Measurements from ENCODE around the gene C1orf167. TPM values are rescaled to one million over a fixed set of nuclear protein-coding genes. Genes with fewer than 3 reads are reported as not detected.
A peak's percentile ranks its signal among the peaks of the same experiment; 100 is the strongest.
"Not testable (repeated sequence)": the region's sequence is repeated elsewhere in the genome, so short reads cannot be mapped to it uniquely, and the experiment has no call there.

Gene C1orf167
- total RNA-seq, 1 experiment from 2014 or later = not detected

DNA sequence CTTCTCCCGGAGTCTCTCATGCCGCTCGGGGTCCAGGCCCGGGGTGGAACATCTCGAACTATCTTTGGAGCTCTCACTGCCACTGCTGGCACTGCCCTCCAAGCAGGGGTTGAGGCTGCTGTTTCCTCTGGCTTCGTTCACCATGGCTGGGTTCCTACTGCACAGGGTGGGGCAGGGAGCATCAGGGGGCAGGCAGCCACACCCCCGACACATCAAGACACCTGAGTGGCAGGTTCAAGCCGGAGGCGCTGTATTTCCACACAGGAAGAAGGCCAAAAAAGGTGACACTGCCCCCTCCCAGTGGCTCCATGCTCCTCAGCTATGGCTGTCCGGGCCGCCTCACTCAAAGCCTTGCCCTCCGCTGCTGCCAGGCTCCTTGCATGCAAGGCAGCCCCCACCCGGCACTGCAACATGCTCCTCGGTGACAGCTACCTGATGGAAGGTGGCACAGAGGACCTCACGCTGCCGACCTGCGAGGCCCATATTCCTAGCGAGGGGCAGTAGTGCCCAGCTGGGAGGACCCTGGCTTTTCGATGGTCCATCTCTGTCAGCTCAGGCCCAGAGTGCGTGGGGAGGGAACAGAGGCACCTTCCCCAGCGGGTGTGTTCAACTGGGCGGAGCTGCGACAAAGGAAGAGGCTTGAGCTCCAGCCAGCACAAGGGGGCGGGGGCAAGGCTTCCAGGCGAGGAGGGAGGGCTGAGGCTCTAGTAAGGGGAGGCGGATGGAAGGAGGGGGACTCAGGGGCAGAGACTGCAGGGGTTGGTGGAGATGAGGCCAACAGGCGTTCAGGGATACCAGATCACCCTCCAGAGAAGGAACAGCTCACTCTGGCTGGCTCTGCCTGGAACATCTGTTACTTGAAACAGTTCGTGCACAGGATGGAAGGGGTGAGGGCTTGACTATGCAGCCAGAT is 41.2 kb downstream of the C1orf167 start:
- H3K27ac ChIP-seq = no peak overlapping the region
- H3K36me3 ChIP-seq = no peaks in the 10 kb centered on the region
- H3K4me3 ChIP-seq = no peak overlapping the region
- DNase-seq = peak; percentile 92
- H3K27me3 ChIP-seq = no peaks in the 10 kb centered on the region
- peaks cover 22% of the 10 kb centered on the region for H3K4me1 ChIP-seq
- H3K9me3 ChIP-seq (replicated peaks) = no peaks in the 10 kb centered on the region

DNA sequence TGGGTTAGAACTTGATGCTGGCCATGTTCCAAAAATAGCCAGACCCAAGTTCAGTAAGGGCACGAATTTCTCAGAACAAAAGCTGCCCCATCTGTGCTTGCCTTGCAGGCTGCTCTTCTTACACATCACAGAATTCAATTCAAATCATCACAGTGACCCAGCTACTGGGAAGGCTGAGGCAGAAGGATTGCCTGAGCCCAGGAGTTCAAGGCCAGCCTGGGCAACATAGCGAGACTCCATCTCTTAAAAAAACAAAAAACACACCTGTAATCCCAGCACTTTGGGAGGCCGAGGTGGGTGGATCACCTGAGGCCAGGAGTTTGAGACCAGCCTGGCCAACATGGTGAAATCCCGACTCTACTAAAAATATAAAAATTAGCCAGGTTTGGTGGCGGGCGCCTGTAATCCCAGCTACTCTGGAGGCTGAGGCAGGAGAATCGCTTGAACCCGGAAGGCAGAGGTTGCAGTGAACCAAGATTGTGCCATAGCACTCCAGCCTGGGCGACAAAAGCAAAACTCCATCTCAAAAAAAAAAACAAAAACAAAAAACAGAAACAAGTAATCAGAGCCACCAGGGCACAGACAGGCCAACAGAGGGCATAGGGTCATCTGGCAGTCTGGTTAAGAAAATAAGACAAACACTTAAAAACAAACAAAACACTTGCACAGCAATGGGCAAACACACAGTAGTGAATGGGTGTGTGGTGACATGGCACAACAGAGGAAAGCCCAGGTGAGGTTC is 42.1 kb downstream of the C1orf167 start:
- DNase-seq; H3K9me3 ChIP-seq (replicated peaks); H3K27ac ChIP-seq; H3K36me3 ChIP-seq; H3K27me3 ChIP-seq; H3K4me3 ChIP-seq: not testable (repeated sequence)
- H3K4me1 ChIP-seq = peaks cover 22% of the 10 kb centered on the region

DNA sequence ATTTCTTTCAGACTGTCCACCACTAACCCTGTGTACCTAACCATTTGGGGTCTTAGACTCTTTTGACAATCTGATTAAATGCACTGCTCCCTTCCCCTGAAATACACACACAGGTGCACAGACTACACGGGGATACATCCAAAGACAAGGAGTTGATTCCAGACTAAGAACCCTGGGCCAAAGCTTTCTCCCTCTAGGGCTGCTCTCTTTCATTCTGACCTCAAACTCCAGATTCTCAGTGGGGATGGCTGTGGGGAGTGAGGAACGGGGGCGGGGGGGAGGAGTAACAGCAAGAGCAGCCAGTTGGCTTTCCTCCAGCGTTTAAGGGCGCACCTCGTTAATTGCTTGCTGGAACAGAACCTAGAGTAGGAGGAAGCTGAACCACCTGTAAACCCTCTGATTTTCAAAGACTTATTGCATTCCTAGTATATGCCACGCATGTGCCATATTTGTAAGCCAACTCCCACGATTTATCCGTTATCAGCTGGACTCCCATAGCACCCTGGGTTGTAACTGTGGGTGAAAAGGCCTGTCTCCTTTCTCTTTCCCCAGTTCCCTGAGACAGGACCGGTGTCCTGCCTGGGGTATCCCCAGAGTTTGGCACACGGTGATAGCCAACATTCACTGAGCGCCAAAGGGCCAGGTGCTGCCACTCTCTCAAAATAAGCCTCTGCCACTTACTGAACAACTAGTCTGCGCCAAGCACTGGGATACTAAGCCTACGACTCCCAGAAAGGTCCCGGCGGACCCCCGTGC is 42.9 kb downstream of the C1orf167 start:
- peak overlapping the region; percentile 63 for H3K27ac ChIP-seq
- peak in 1 of 2 experiments; percentile 54 for DNase-seq
- peaks cover 3% of the 10 kb centered on the region; the same call in 1 of the 2 replicates for H3K36me3 ChIP-seq
- H3K4me1 ChIP-seq = peaks cover 22% of the 10 kb centered on the region
- H3K27me3 ChIP-seq = no peaks in the 10 kb centered on the region
- no peaks in the 10 kb centered on the region for H3K9me3 ChIP-seq (replicated peaks)
- peak overlapping the region; percentile 78 for H3K4me3 ChIP-seq

GRCh38 chr1:11805422-11806306 is 43.7 kb downstream of the C1orf167 start, which contains the start of the genes CLCN6 and MTHFR:
Gene CLCN6 (plus strand): TSS chr1:11806191. CDS start chr1:11806263, 72 bp downstream.
Gene MTHFR (minus strand): TSS chr1:11805964. CDS start chr1:11803116, 2,848 bp downstream.
- Histone ChIP-seq H3K36me3 (peaks cover 3% of the 10 kb centered on the region; the same call in 1 of the 2 replicates), H3K27me3 (no peaks in the 10 kb centered on the region), H3K27ac (peak within 1 kb of the TSS; percentile 63), H3K9me3 (replicated peaks) (no peaks in the 10 kb centered on the region), H3K4me3 (peak within 1 kb of the TSS; percentile 78), H3K4me1 (peaks cover 22% of the 10 kb centered on the region)
- DNase-seq = peak; percentile 100

- Histone ChIP-seq H3K4me3 (peak overlapping the region; percentile 78), H3K9me3 (replicated peaks) (no peaks in the 10 kb centered on the region), H3K27ac (peak overlapping the region; percentile 3; the same call in 1 of the 2 replicates), H3K4me1 (peaks cover 22% of the 10 kb centered on the region), H3K36me3 (peaks cover 3% of the 10 kb centered on the region; the same call in 1 of the 2 replicates), H3K27me3 (no peaks in the 10 kb centered on the region)
- no peak for DNase-seq
Observed at GRCh38 chr1:11806307-11806936, 44.4 kb downstream of the C1orf167 start.

GRCh38 chr1:11807133-11807532 is 45.1 kb downstream of the C1orf167 start:
- no peak overlapping the region for H3K27ac ChIP-seq
- peak overlapping the region; percentile 78; the same call in 1 of the 2 replicates for H3K4me3 ChIP-seq

DNA sequence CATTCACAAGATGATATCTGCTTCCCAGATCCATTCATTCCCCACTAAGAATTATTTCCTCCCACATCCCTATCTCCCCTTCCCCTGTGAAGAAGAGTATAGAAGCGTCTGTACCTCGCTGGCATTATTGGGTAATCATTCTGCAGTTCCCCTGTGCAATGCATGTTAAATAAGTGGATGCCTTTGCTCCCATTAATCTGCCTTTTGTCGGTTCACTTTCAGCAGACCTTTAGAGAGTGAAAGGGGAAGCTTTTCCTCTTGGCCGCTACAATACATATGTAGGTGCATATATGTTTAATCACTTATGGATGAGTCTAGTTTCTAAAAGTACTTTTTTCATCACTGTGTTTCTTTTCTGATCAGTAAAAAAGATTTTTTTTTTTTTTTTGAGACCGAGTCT is 51.0 kb downstream of the C1orf167 start:
- DNase-seq = no peak
- H3K4me1 ChIP-seq = no peaks in the 10 kb centered on the region
- no peaks in the 10 kb centered on the region for H3K9me3 ChIP-seq (replicated peaks)
- H3K27me3 ChIP-seq = no peaks in the 10 kb centered on the region
- H3K4me3 ChIP-seq = no peak overlapping the region
- H3K27ac ChIP-seq = no peak overlapping the region
- peaks cover 21% of the 10 kb centered on the region for H3K36me3 ChIP-seq

More at GRCh38 chr1:11807133-11807532, 45.1 kb downstream of the C1orf167 start:
- no peaks in the 10 kb centered on the region for H3K9me3 ChIP-seq (replicated peaks)
- DNase-seq = no peak
- no peaks in the 10 kb centered on the region for H3K27me3 ChIP-seq
- H3K4me1 ChIP-seq = peaks cover 22% of the 10 kb centered on the region
- peaks cover 3% of the 10 kb centered on the region; the same call in 1 of the 2 replicates for H3K36me3 ChIP-seq

DNA sequence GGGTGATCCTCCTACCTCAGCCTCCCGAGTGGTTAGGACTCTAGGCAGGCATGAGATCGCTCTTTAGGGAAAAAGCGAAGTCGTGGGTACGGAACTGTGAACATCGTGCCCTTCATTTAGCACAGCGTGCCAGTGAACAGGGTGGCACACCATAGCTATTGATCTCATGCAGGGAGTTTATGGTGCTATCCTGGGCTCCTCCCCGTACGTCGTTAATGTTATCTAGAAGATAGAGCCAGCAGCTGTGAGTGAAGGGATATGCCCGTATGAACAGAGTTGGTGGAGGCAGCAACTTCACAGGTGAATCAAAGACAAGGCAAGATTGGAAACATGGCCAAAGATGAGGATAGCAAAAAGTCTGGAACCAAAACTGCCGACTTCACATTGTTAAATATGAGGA is 55.2 kb downstream of the C1orf167 start:
- Histone ChIP-seq H3K36me3 (peaks cover 29% of the 10 kb centered on the region), H3K4me3 (no peak overlapping the region), H3K9me3 (replicated peaks) (no peaks in the 10 kb centered on the region), H3K27ac (no peak overlapping the region), H3K27me3 (no peaks in the 10 kb centered on the region), H3K4me1 (0 out of 2 replicates have a peak, but pooled peaks cover 3% of the 10 kb centered on the region)
- no peak for DNase-seq

- DNase-seq = no peak
- H3K27ac ChIP-seq = no peak overlapping the region
- no peaks in the 10 kb centered on the region for H3K27me3 ChIP-seq
- no peaks in the 10 kb centered on the region; the same call in 1 of the 2 replicates for H3K9me3 ChIP-seq (replicated peaks)
- 0 out of 2 replicates have a peak, but pooled peaks cover 3% of the 10 kb centered on the region for H3K4me1 ChIP-seq
- H3K36me3 ChIP-seq = peaks cover 18% of the 10 kb centered on the region
- no peak overlapping the region for H3K4me3 ChIP-seq
Observed at GRCh38 chr1:11822091-11822490, 60.1 kb downstream of the C1orf167 start.

- Histone ChIP-seq H3K36me3 (peaks cover 19% of the 10 kb centered on the region), H3K4me1 (0 out of 2 replicates have a peak, but pooled peaks cover 3% of the 10 kb centered on the region), H3K9me3 (replicated peaks) (no peaks in the 10 kb centered on the region; the same call in 1 of the 2 replicates), H3K27ac (no peak overlapping the region), H3K4me3 (no peak overlapping the region), H3K27me3 (no peaks in the 10 kb centered on the region)
- no peak for DNase-seq
Observed at GRCh38 chr1:11823366-11824137, 61.6 kb downstream of the C1orf167 start.

DNA sequence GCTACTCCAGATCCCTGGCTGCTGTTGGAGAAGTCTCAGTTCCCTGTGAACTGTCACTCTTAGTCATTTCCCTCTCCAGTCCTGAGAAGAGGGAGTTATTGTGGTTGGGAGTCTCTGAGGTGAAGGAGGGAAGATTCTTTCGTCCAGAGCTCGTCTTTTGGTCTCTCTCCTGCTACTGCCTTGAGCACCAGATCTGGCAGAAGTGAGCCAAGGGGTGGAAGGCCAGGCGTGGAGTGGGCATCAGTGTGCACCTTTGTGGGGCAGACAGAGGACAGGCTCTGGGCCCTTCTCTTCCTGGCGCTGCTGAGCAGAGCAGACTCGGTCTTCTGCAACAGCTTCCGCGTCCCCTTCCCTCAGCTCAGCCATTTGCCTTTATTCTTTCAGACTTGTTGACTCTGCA is 63.1 kb downstream of the C1orf167 start:
- Histone ChIP-seq H3K4me1 (0 out of 2 replicates have a peak, but pooled peaks cover 3% of the 10 kb centered on the region), H3K27ac (no peak overlapping the region), H3K27me3 (no peaks in the 10 kb centered on the region), H3K4me3 (no peak overlapping the region), H3K36me3 (peaks cover 18% of the 10 kb centered on the region), H3K9me3 (replicated peaks) (no peaks in the 10 kb centered on the region; the same call in 1 of the 2 replicates)
- no peak for DNase-seq

- H3K27me3 ChIP-seq = no peaks in the 10 kb centered on the region
- H3K27ac ChIP-seq = no peak overlapping the region
- peaks cover 22% of the 10 kb centered on the region for H3K36me3 ChIP-seq
- H3K4me3 ChIP-seq = no peak overlapping the region
- no peak for DNase-seq
- no peaks in the 10 kb centered on the region for H3K4me1 ChIP-seq
- no peaks in the 10 kb centered on the region; the same call in 1 of the 2 replicates for H3K9me3 ChIP-seq (replicated peaks)
Observed at GRCh38 chr1:11826946-11827345, 65.0 kb downstream of the C1orf167 start.
